ENCODE measurements around the gene APEX2. TPM values are rescaled to one million over a fixed set of nuclear protein-coding genes. Genes with fewer than 3 reads are reported as not detected.

APEX2 gene
- total and polyA plus RNA-seq, 3 donors from 2014 or later = 10.4 to 16.6 (median 13.1) TPM

DNA sequence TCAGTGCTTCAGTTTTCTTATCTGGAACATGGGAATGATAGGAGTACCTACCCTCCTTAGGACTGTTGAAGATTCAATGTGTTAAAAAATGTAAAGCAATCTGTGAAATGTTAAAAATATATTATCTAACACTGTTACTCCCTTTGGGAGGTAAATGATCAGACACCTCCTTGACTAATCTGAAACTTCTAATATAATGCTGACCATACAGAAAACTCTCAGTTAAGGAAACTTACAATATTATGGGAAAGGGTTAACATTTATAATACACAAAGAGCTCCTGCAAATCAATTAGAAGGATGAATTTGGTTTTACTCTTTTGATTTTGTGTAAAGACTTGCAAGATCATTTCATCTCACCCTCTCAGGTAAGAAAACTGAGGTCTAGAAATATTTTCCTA, 4.5 kb upstream of the APEX2 start:
- Histone ChIP-seq H3K36me3 (ENCODE audit: low read depth, missing control alignments) (no peaks in the 10 kb centered on the region), H3K27ac (no peak overlapping the region), H3K9me3 (no peaks in the 10 kb centered on the region), H3K4me1 (no peaks in the 10 kb centered on the region), H3K4me3 (no peak overlapping the region), H3K27me3 (no peaks in the 10 kb centered on the region)
- DNase-seq = no peak
- intact Hi-C loops (cut with DNase I; ENCODE audit: low total_unique reads) = no loop called here
- TF ChIP-seq POLR2A (IDR thresholded peaks at IDR 0.05) = no peak
- TF ChIP-seq, protein P1, sequence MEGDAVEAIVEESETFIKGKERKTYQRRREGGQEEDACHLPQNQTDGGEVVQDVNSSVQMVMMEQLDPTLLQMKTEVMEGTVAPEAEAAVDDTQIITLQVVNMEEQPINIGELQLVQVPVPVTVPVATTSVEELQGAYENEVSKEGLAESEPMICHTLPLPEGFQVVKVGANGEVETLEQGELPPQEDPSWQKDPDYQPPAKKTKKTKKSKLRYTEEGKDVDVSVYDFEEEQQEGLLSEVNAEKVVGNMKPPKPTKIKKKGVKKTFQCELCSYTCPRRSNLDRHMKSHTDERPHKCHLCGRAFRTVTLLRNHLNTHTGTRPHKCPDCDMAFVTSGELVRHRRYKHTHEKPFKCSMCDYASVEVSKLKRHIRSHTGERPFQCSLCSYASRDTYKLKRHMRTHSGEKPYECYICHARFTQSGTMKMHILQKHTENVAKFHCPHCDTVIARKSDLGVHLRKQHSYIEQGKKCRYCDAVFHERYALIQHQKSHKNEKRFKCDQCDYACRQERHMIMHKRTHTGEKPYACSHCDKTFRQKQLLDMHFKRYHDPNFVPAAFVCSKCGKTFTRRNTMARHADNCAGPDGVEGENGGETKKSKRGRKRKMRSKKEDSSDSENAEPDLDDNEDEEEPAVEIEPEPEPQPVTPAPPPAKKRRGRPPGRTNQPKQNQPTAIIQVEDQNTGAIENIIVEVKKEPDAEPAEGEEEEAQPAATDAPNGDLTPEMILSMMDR (IDR thresholded peaks at IDR 0.05) = no peak

DNA sequence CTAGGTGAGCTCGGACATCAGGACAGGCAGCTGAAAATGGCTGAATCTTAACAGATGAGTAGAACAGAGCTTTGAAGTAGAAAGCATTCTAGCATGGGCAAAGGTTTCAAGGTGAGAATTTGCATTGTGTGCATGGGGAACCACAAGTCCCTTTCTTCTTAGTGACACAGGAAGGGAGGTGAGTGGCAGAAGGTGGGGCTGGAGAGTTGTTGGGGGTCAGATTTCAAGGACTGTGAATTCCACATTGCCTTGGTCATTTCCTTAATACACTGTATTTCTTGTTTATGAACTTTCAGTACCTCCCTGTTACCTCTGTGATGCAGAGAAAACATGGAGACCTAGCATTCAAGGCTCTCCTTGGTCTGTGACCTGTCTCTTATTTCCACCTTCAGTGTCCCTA, 4.1 kb downstream of the APEX2 start:
- H3K36me3 ChIP-seq (ENCODE audit: low read depth, missing control alignments) = no peaks in the 10 kb centered on the region
- no peak overlapping the region for H3K27ac ChIP-seq
- no peak for DNase-seq
- intact Hi-C loops (cut with DNase I; ENCODE audit: low total_unique reads) = no loop called here
- WGBS, 2 donors = 100% methylated on average over 1 of the region's 1 CpG; no CpG with 5 or more reads in 1 of the 2 donors
- H3K9me3 ChIP-seq = no peaks in the 10 kb centered on the region
- no peaks in the 10 kb centered on the region for H3K4me1 ChIP-seq
- no peak for TF ChIP-seq POLR2A (IDR thresholded peaks at IDR 0.05)
- TF ChIP-seq, protein P1 (IDR thresholded peaks at IDR 0.05) = no peak
- no peak overlapping the region for H3K4me3 ChIP-seq
- H3K27me3 ChIP-seq = no peaks in the 10 kb centered on the region

GRCh38 chrX:55005256-55005655, 5.1 kb downstream of the APEX2 start:
- intact Hi-C loops (cut with DNase I; ENCODE audit: low total_unique reads) = no loop called here
- Histone ChIP-seq H3K36me3 (ENCODE audit: low read depth, missing control alignments) (no peaks in the 10 kb centered on the region), H3K4me3 (no peak overlapping the region), H3K27ac (no peak overlapping the region), H3K4me1 (no peaks in the 10 kb centered on the region), H3K27me3 (no peaks in the 10 kb centered on the region), H3K9me3 (no peaks in the 10 kb centered on the region)
- TF ChIP-seq, protein P1 (IDR thresholded peaks at IDR 0.05) = no peak
- TF ChIP-seq POLR2A (IDR thresholded peaks at IDR 0.05) = no peak
- no peak for DNase-seq

GRCh38 chrX:55006827-55007621, 6.9 kb downstream of the APEX2 start:
- no peak for TF ChIP-seq POLR2A (IDR thresholded peaks at IDR 0.05)
- TF ChIP-seq, protein P1 (IDR thresholded peaks at IDR 0.05) = no peak
- WGBS, 2 donors = 91 to 94% methylated on average over 8 to 14 of the region's 18 CpGs
- no peak for DNase-seq
- intact Hi-C loops (cut with DNase I; ENCODE audit: low total_unique reads) = no loop called here
- H3K4me3 ChIP-seq = no peak overlapping the region
- H3K27me3 ChIP-seq = no peaks in the 10 kb centered on the region
- no peak overlapping the region for H3K27ac ChIP-seq
- H3K36me3 ChIP-seq (ENCODE audit: low read depth, missing control alignments) = no peaks in the 10 kb centered on the region
- no peaks in the 10 kb centered on the region for H3K9me3 ChIP-seq
- H3K4me1 ChIP-seq = no peaks in the 10 kb centered on the region

- no peak for DNase-seq
- H3K4me1 ChIP-seq = no peaks in the 10 kb centered on the region
- no peak overlapping the region for H3K27ac ChIP-seq
- intact Hi-C loops (cut with DNase I; ENCODE audit: low total_unique reads) = no loop called here
- no peaks in the 10 kb centered on the region for H3K27me3 ChIP-seq
- TF ChIP-seq, protein P1 (IDR thresholded peaks at IDR 0.05) = no peak
- no peak for TF ChIP-seq POLR2A (IDR thresholded peaks at IDR 0.05)
- 62 to 80% methylated on average over 5 to 6 of the region's 6 CpGs for WGBS, 2 donors
- H3K4me3 ChIP-seq = no peak overlapping the region
- no peaks in the 10 kb centered on the region for H3K36me3 ChIP-seq (ENCODE audit: low read depth, missing control alignments)
- H3K9me3 ChIP-seq = no peaks in the 10 kb centered on the region
Observed at GRCh38 chrX:55007656-55008055, 7.5 kb downstream of the APEX2 start.

Measured in testis (tissue), 3 donors.